GM18499 (cell line): ENCODE data around the gene ACAT2.
"Not testable (repeated sequence)": the region's sequence is repeated elsewhere in the genome, so short reads cannot be mapped to it uniquely, and the experiment has no call there.

Experiments used
- ATAC-seq: cut with Tn5 transposase; IDR thresholded peaks from one replicate; pipeline ENCODE4 v1.9.1; 2021; ENCODE audit warnings: moderate number of reproducible peaks; ENCODE audit not compliant: insufficient read depth, unreplicated experiment

Gene ACAT2

GRCh38 chr6:159729598-159730331, 32.1 kb upstream of the ACAT2 start:
- ATAC-seq: no peak

GRCh38 chr6:159730332-159730676, 31.5 kb upstream of the ACAT2 start:
- ATAC-seq: no peak

GRCh38 chr6:159732550-159732949, 29.3 kb upstream of the ACAT2 start:
- not testable (repeated sequence) for ATAC-seq

- not testable (repeated sequence) for ATAC-seq
Observed at GRCh38 chr6:159733395-159733794, 28.4 kb upstream of the ACAT2 start.

GRCh38 chr6:159736908-159737307, 24.9 kb upstream of the ACAT2 start:
- ATAC-seq: no peak

GRCh38 chr6:159739341-159739740, 22.5 kb upstream of the ACAT2 start:
- ATAC-seq: no peak

- no peak for ATAC-seq
Observed at GRCh38 chr6:159742165-159742564, 19.7 kb upstream of the ACAT2 start.

GRCh38 chr6:159745081-159745480, 16.8 kb upstream of the ACAT2 start:
- ATAC-seq: no peak

GRCh38 chr6:159746759-159747158, 15.1 kb upstream of the ACAT2 start:
- ATAC-seq: no peak

- ATAC-seq: not testable (repeated sequence)
Observed at GRCh38 chr6:159748127-159748526, 13.7 kb upstream of the ACAT2 start.

- ATAC-seq: no peak
Observed at GRCh38 chr6:159751448-159751847, 10.4 kb upstream of the ACAT2 start.

- no peak for ATAC-seq
Observed at GRCh38 chr6:159753081-159753872, 8.6 kb upstream of the ACAT2 start.

- no peak for ATAC-seq
Observed at GRCh38 chr6:159754401-159754800, 7.4 kb upstream of the ACAT2 start.

- no peak for ATAC-seq
Observed at GRCh38 chr6:159754959-159755914, 6.6 kb upstream of the ACAT2 start.

GRCh38 chr6:159756508-159756907, 5.3 kb upstream of the ACAT2 start:
- ATAC-seq: no peak

GRCh38 chr6:159758031-159759001, 3.5 kb upstream of the ACAT2 start:
- no peak for ATAC-seq

- ATAC-seq: no peak
Observed at GRCh38 chr6:159759645-159760044, 2.2 kb upstream of the ACAT2 start.

GRCh38 chr6:159760602-159761057, 1.2 kb upstream of the ACAT2 start:
- ATAC-seq: no peak

GRCh38 chr6:159761129-159761872, 544 bp upstream of the ACAT2 start:
- peak; percentile 1 for ATAC-seq
